GM03348 (cell line): Measurements from ENCODE around the gene SPPL2C.

Experiments used
- DNase-seq: peaks from one replicate; pipeline ENCODE4 v3.0.0; 2012; ENCODE audit warnings: low spot score

SPPL2C gene

GRCh38 chr17:45828582-45829133 is 16.0 kb upstream of the SPPL2C start:
- no peak for DNase-seq

DNA sequence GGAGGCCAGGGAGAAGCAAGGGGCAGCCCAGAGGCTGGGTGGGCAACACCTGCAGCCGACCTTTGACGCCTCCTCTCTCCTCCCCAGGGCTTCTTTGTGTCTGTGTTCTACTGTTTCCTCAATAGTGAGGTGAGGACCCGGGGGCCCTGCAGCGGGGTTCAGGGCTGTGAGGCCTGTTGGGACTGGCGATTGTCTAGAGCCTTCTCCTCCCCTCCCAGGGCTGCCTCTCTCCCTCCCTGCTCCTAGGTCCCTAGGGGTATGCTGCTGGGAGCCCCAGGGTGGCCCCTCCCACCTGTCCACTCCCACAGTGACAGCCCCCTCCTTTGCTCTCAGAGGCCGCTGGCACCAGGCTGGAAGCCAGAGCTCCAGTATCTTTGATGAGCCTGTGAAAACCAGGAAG is 10.8 kb upstream of the SPPL2C start:
- DNase-seq, result no peak

DNA sequence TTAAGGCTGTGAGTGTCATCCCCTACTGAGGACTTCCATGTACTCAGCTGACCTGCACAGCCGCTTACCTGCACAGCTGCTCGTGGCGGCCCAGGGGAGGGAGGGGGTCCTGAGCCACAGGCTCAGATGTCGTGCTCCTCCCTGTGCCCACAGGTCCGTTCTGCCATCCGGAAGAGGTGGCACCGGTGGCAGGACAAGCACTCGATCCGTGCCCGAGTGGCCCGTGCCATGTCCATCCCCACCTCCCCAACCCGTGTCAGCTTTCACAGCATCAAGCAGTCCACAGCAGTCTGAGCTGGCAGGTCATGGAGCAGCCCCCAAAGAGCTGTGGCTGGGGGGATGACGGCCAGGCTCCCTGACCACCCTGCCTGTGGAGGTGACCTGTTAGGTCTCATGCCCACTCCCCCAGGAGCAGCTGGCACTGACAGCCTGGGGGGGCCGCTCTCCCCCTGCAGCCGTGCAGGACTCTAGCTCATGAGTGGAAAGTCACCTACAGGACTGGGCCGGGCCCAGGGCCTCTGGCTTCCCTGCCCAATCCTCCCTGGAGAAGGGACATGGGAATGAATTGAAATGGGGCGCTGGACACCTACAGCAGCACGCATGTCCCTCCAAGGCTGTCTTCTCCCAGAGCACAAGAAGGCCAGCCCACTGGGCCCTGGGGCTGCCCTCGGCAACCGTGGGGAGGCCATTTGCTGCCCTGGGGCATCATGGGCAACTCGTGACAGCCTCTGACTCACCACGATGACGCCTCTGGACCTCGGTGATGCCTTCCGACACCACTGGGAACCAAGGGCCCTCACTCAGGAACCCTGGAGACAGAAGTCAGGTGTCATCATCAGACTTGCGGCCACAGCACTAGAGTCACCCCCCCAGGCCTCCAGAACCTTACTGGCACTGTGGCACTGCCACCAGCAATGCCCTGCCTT is 9.9 kb upstream of the SPPL2C start:
- no peak for DNase-seq

DNA sequence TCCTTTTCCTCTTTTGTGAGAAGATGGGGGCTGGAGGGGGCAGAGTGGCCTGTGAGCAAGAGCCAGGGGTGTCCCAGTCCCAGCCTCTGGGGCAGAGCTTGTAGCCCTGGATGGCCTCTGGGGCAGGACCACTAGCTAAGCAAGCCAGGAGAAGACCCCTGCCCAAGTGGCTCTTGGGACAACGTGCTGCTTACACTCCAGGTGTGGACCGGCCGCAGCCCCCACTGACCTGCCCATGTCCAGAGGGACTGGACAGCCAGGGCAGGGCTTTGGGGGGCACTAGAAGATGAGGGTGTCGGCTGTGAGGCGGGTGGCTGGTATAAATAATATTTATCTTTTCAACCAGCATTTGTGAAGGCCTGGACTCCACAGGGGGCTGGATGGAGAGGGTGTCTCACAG is 9.2 kb upstream of the SPPL2C start:
- no peak for DNase-seq

DNA sequence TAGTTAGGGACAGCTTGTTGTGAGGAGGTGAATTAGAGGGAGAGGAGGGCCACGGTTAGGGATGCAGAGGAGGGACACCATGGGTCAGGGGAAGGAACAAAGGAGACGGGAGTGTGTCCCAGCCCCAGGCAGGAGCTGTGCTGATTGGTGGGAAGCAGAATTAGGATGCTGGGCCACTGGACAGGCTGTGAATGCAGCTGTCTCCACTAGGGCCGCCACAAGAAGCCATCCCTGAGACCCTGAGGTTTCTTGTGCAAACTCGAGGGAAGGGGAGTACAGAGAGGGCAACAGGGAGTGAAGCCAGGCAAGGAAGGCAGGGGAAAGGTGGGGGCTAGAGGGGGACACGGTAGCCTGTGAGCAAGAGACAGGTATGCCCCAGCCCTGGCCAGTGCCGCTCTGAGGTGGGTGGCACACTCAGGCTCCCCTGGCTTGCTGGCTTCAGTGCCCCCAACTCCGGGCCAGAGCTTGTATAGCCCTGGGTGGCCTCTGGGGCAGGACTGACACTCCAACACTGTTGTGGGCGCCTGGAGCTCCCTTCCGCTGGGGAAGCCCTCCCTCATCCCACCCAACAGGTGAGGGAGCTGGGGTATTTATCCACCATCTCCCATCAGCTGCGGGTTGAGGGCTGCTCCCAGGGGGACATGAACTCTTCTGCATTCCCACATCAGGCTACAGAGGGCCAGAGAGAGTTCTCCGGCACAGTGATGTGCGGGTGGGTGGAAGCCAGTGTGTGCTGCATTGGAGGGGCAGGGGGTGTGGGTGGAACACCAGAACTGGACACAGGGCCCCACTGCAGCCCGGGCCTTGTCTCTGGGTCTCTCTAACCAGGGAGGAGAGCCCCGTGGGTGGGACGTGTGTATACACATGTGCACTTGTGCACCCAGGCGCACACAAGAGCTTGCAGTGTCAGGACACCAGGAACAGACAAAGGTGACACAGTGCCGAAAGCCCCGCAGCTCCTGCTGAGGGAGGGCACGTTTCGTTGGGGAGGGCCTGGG is 8.3 kb upstream of the SPPL2C start:
- DNase-seq, result no peak

DNA sequence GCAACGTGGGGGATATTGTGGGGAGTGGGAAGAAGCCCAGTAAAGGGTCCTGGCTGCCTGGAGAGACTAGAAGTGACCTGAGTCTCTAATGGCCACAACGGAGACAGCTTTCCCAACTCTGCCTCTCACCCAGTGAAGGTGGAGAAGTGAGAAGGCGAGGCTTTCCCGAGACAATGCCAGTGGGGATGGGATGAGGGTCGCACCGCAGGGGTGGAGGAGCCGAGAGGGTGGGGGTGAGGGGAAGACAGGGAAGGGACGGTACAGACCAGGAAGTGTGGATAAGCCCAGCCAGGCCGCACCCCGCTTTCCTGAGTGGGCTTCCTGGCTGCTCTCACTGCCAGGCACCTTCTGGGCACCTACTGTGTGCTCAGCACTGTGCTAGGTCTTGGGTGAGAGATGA is 7.5 kb upstream of the SPPL2C start:
- no peak for DNase-seq

DNA sequence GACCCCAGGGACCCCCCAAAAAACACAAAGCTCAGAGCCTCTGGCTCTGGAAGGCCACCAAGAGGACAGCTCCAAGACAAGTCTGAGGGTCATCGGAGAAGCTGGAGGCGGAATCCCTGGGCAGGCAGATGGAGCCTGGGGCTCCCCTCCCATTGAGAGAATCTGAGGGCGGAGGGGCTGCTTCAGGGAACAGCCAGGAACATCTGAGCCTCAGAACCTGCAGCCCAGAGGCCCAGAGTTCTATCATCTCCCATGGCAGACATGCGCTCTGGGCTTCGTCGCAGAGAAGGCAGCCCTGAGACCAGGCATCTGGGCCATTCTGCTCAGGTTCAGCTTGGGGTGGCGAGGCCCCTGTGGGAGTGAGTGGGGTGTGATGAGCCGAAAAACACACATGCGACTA is 7.1 kb upstream of the SPPL2C start:
- DNase-seq, result no peak

- DNase-seq, result no peak
These were observed 5.9 kb upstream of the SPPL2C start for GRCh38 chr17:45838751-45839295.

- DNase-seq, result no peak
These were observed 5.2 kb upstream of the SPPL2C start for GRCh38 chr17:45839442-45839841.

DNA sequence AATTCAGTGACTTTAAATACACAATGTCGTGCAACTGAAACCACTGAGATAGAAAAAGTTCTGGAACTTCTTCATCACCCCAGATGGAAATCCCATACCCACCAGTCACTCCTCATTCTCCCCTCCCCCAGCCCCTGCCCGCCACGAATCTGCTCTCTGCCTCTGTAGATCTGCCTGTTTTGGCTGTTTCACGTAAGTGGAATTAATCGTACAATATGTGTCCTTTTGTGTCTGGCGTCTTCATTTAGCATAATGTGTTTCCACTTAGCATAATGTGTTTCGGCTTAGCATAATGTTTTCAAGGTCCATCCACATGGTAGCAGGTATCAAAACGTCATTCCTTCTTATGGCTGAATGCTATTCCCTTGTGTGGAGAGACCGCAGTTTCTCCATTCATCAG is 3.5 kb upstream of the SPPL2C start:
- DNase-seq, result no peak

GRCh38 chr17:45841883-45842525 is 2.7 kb upstream of the SPPL2C start:
- no peak for DNase-seq

DNA sequence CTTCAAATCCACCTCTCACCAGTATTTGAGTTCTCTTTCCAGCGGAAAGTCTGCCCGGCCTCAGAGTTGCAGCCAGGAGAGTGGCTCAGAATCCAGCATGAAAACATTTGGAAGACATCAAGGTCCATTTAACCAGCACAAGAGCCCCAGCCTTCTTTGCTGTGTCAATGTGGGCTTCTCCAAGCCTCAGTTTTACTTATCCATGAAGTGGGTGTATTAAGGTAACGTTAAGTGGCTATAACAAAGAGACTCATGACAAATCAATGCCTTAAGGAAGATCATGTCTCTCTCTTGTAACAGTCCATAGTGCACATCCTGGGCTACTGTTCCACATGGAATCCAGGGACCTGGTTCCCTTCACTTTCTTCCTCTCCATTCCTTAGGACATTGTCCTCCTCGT is 959 bp upstream of the SPPL2C start:
- DNase-seq, result no peak

GRCh38 chr17:45845376-45846185 is 900 bp downstream of the SPPL2C start:
- no peak for DNase-seq

GRCh38 chr17:45846223-45846622 is 1.5 kb downstream of the SPPL2C start:
- no peak for DNase-seq

- DNase-seq, result no peak
These were observed 2.0 kb downstream of the SPPL2C start for GRCh38 chr17:45846646-45847045.

DNA sequence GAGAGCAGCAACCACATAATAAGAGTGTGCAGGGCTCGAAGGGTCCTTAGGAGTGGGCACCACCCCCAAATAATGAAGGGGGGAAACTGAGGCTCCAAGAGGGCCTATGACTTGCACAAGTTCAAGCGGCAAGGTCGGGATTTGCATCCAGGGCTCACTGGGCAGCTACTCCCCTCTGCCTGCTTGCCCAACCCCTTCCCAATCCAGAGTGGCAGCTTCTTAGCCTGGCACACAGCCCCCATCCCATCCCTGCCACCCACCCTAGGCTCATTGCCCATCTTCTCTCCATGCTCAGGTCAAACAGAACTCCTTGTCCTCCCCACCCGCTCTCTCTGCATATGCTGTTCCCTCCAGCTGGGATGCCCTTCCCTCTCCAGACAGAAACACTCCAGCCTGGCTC is 2.4 kb downstream of the SPPL2C start:
- no peak for DNase-seq

DNA sequence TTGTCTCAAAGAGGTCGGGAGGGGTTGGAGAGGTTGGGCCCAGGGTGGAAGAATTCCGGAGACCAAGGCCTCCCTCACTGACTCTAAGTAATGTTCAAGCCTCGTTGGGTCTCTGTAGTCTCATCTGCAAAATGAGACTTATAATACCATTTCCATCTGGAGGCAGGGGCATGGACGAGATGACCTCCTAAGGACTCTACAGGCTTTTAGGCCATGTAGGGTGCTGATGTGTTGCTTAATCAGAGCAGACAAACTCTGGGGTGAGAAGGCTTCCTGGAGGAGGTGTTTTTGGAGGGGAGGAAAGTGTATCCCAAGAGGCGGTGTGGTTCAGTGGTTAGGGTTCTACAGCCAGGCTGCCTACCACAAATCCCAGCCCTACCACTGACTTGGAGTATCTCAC is 3.1 kb downstream of the SPPL2C start:
- DNase-seq, result no peak

DNA sequence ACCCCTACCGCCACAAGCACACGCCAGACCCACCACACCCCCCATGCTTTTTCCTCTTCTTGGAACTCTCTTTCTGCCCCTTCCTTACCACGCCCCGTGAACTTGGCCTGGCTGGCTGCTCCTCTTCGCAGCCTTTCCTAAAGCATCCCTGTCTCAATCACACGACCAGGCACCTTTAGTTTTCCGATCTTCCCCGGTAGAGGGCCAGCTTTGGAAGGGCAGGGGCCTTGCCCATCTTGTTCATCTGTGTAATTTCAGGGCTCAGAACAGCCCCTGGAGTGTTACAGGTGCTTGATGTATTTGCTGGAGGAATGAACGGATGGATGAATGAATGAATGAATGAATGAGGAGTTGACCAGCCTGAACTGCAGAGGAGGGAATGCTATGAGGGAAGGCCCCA is 3.7 kb downstream of the SPPL2C start:
- DNase-seq, result no peak

GRCh38 chr17:45848868-45849535 is 4.3 kb downstream of the SPPL2C start:
- no peak for DNase-seq

GRCh38 chr17:45849536-45849990 is 4.9 kb downstream of the SPPL2C start:
- no peak for DNase-seq
